GM15510 (cell line): Measurements from ENCODE around the gene CTBP2.

Experiments used
- POLR2A ChIP-seq: IDR thresholded peaks from 3 replicates; pipeline ENCODE4 v1.6.1; 2011; ENCODE audit warnings: borderline replicate concordance; ENCODE audit not compliant: insufficient read length; ENCODE audit errors: extremely low read depth

CTBP2 gene

DNA sequence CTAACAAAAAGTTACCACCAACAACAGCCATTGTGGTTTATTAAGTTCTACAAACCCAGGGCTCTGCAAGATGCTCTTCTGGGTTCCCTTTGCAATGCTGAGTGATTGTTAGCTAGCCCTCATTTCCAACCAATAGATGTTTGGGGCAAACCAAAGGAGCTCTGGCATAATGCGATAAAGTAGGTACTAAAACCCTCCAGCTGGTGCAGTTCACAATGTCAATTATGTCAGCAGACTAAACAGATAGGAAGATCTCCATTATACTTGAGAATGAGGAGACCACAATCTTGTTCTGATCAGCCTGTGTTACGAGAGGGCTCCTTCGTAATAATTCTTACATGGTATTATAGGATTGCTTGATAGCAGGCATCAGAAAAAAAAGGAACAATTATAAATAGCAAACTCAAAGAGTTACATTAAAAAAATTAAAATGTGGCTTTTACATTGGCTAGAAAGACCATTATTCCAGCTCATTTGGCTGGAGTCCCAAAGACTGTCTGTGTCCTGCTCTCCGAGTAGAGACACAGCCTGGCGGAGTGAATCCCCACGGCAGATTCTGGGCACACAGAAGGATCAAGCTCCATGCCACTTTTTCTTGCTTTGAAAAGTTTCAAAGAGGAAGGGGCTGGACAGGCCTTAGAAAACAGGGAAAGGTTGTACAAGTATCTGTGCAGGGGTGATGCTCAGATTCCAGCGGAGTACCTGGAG lies 124.6 kb downstream of the CTBP2 start:
- no peak for TF ChIP-seq POLR2A

- TF ChIP-seq POLR2A, result no peak
These were observed 125.2 kb downstream of the CTBP2 start for GRCh38 chr10:125035136-125035535.

DNA sequence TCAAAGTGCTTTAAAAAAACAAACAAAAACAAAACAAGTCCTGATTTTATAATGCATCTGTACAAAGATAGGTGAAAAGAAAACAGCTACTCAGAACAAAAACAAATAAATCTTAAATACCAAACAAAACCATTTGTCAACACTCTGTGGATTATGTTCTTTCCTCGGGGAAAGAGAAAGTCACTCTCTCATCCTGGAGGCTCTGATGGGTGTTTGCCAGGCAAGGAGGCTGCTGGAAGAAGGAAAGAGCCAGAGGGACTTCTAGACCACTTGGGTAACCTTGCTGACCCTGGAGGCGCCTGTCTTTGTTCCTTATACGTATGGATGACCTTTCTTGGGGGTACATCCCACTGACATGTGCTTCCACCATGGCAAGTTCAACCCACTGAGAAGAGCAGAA lies 125.7 kb downstream of the CTBP2 start:
- TF ChIP-seq POLR2A, result no peak

DNA sequence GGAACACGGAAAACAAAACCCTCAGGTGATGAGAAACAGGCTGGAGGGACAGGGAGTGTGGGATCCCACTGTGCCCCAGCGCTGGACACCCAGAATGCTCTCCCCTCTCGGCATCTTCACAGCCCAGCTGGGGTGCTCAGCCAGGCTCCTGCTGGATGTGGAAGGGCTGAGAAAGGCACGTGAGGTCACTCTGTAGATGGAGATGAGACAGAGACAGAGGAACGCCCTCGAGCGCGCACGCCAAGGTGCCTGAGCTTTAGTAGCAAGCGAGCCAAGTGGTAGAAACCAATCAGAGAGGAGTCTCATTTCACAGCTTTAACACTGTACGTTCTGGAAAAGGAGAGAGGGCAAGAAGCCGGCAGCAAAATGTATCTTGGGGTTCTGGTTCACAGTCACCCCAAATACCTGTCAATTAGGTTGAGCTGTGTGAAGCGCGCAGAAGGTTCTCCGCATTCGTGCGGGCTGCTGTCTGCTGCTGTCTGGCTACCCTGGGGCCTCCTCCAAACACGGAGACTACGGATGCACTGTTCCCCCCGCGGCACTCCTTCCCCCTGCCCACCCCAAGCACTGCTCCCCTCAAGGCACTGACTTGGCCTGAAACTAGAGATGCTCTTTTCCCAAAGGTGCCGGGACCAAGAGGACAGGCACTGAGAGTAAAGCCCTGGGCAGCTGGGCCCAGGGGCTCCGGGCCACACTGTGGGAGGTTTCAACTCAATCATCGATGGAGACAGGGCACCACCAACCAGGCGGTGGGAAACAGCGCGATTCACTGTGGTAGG lies 127.0 kb downstream of the CTBP2 start:
- TF ChIP-seq POLR2A, result no peak

- TF ChIP-seq POLR2A, result no peak
These were observed 127.8 kb downstream of the CTBP2 start for GRCh38 chr10:125032474-125033020.

- TF ChIP-seq POLR2A, result no peak
These were observed 129.7 kb downstream of the CTBP2 start for GRCh38 chr10:125030567-125031197.

DNA sequence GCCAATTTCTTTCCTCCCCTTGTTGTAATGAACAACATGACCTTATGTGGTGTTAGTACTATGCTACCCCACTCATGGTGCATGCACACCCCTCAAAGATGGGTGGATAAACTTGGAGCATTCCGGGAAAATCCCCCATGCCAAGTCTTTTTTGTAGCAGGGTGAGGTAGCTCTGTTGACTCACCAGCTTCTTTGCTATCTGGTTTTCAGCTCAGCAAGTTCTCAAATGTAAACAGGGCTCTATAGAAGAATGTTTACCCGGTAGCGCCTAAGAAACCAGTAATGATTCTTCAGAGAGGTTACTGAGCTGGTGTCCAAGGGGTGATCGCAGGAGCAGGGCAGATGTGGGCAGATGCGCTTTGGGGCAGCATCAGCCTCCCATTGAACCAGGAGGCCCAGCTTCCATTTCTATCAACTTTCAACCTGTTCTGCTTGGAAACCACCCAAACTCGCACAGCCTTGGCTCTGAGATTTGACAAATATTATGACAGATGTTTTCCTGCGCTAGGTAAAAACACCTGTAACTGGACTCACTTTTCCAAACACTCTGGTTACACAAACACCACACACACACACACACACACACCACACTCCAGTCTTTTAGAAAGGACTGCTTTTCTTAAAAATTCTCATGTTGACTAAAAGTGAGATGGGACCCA lies 130.7 kb downstream of the CTBP2 start:
- TF ChIP-seq POLR2A, result no peak

DNA sequence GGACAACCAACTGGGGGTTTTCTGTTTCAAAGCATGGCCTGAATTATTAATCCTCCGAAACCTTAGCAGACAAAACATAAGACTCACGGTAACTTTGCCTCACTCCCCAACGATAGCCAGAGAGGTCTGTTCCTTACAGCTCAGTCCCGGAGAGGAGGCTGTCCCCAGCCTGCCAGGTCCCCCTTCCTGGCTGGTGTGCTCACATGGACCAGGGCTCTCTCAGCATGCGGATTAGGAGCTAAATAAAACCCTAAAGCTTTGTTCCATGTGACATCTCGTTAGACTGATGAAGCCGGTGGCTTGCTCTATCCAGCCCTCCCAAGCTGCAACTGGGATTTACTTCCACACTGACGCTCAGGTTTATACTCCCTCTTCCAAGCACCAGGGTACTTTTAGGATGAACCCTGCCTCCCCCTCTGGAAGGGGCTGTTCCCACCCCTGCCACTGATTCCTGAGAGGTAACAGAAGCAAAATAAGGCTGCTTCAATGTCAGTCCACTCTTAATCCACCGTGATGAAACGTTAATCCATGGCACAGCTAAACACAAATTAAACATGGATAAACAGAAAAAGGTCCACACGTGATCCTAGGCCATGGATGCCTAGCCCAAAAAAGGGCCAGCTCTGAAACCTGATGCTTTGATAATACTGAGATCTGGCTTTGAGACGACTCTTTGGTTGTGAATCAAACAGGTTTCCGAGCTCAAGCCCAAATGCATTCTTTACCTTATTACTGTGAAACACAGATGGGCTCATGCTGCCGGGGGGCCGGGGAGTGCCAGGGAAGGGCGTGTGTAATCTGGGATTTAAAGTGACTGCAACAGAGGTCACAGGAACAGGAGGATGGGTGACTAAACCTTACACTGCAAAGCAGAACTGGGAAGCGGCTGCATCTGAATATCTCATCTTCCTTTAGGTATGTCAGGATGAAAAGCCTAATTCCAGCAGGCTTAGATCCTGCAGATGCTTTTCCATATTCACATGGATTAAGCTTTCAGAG lies 132.2 kb downstream of the CTBP2 start:
- TF ChIP-seq POLR2A, result no peak

DNA sequence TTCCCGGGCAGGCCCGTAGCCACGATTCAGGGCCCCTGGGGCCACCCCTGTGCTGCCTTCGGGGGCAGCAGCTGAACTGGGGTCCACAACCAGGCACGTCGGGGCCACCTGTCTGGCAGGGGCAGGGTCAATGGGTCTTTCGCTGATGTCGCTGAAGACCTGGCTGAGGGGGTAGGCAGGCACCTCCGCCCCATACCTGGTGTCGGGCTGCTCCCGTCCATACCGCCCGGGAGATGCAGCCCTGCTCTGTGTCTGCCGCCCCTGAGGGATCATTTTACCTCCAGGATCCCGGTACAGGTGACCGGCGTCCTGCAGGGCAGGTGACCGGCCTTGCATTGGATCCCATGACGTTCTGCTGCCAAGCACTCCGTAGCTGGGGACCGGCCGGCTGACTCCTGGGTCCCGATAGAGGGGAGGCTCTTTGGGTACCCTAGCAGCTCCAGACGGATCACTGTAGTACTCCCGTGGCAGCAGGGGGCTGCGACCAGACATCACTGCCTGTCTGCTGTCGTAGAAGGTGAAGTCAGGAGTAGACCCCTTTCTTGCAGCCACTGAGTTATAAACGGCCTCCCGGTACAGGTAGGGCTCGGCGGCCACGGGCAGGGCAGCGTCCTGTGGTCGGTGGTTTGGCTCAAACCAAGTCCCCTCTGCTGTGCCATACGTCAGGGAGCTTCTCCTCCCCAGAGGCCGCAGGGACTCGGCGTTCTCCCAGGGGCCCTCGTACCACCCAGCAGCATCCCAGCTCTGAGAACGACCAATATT lies 133.2 kb downstream of the CTBP2 start:
- no peak for TF ChIP-seq POLR2A

- TF ChIP-seq POLR2A, result no peak
These were observed 134.1 kb downstream of the CTBP2 start for GRCh38 chr10:125026036-125026931.

- no peak for TF ChIP-seq POLR2A
These were observed 135.0 kb downstream of the CTBP2 start for GRCh38 chr10:125025341-125025740.

DNA sequence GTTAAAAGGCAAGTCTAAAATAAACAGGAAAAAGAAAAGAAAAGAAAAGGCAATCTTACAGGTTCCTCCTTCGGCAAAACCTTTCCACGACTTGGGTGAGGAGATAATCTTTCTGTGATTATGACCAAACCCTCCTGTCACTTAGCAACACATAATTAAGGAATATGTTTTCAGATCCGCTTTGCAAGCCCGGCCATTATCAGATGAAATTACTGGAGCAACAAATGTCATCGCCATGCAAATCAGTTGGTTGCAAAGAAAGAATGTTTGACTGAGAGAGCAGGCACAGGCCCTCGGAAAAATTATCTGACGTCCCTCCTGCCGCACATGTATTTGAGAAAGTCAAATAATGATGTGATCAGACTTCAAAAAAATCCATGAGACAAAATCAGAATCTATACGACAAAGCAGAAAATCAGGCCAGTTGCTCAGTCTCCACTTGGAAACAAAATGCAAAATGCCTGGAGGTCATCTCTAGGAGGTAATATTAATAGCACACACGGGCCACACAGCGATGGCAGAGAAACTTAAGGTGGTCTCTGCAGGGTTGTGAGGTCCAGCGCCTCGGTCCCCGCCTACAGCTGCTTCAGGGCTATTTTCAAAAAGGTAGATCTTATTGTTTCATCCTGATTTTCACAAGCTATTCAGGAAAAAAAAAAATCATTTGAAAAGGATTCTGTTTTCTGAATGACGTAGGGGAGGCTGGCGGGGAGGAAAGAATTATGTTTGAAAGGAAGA lies 135.7 kb downstream of the CTBP2 start:
- no peak for TF ChIP-seq POLR2A
